H1 (cell line): ENCODE data around the gene JAG2. TPM values are rescaled to one million over a fixed set of nuclear protein-coding genes. Genes with fewer than 3 reads are reported as not detected.

Experiments used
- HDAC2 ChIP-seq, 2 experiments: fragments of 300-600 bp in 1 of 2; sonication (generic) in 1 of 2; IDR thresholded peaks; 2 replicates each; pipeline ENCODE4 v1.6.1; 2011 to 2012; ENCODE audit warnings: low read depth in 2 of 2, low read length in 2 of 2, mild to moderate bottlenecking in 2 of 2, moderate library complexity in 2 of 2, borderline replicate concordance in 1 of 2, inconsistent platforms in 1 of 2
- SP1 ChIP-seq: IDR thresholded peaks from 2 replicates; pipeline ENCODE4 v1.6.1; 2011; ENCODE audit warnings: low read depth, low read length
- SP2 ChIP-seq: IDR thresholded peaks from 2 replicates; pipeline ENCODE4 v1.6.1; 2012; ENCODE audit warnings: mild to moderate bottlenecking, low read length, inconsistent platforms
- TAF7 ChIP-seq: optimal IDR thresholded peaks from 2 replicates; pipeline ENCODE3; 2011; ENCODE audit warnings: low read depth, mild to moderate bottlenecking, inconsistent platforms, low read length, moderate library complexity, borderline replicate concordance
- USF2 ChIP-seq: IDR thresholded peaks from 2 replicates; pipeline ENCODE4 v1.6.1; 2011; ENCODE audit warnings: low read length, improper control_type of control experiment
- polyA plus RNA-seq, 7 experiments: library from polyadenylated mRNA; depleted of rRNA in 3 of 7; stranded (reverse) in 5 of 7; unstranded in 2 of 7; fragments of >200 nt in 5 of 7; fragments of 200-250 nt in 2 of 7; gene quantifications; 1 replicate in 5 of 7; 2 replicates in 1 of 7; 4 replicates in 1 of 7; pipeline versions ENCODE4 v1.2.1 to v1.2.3, GENCODE V29; 2011 to 2013; ENCODE audit warnings: missing spikeins in 2 of 7, mixed read lengths in 2 of 7
- total RNA-seq: library from RNA; stranded (reverse); fragmentation: NEBNext Ultra II Directional; extraction: Animal tissue kit (Norgen Biotek cat#: 25700); gene quantifications from 2 replicates; pipeline ENCODE4 v1.2.1, GENCODE V29; 2021

The JAG2 gene
- total and polyA plus RNA-seq, 2 of the 8 experiments (the other 6 are each of a cell fraction or from before 2014, with no cell fraction given): 2.8 to 6.2 TPM

- TF ChIP-seq USF2 (no peak), SP2 (no peak), HDAC2 (IDR thresholded peaks at IDR 0.05; ENCODE audit: borderline replicate concordance in 1 of 2, low read depth in 2 of 2, low read length in 2 of 2) (no peak), TAF7 (no peak), SP1 (no peak)
Observed at GRCh38 chr14:105165134-105165704, 3.4 kb downstream of the JAG2 start (continued).
